ENCODE measurements around the gene MTHFS. TPM values are rescaled to one million over a fixed set of nuclear protein-coding genes. Genes with fewer than 3 reads are reported as not detected.
"Not testable (repeated sequence)": the region's sequence is repeated elsewhere in the genome, so short reads cannot be mapped to it uniquely, and the experiment has no call there.

Gene MTHFS
- total and polyA plus RNA-seq, 2 donors (not counting 3 experiments of a cell fraction or from before 2014, with no cell fraction given), result 9.3 to 15.7 TPM

DNA sequence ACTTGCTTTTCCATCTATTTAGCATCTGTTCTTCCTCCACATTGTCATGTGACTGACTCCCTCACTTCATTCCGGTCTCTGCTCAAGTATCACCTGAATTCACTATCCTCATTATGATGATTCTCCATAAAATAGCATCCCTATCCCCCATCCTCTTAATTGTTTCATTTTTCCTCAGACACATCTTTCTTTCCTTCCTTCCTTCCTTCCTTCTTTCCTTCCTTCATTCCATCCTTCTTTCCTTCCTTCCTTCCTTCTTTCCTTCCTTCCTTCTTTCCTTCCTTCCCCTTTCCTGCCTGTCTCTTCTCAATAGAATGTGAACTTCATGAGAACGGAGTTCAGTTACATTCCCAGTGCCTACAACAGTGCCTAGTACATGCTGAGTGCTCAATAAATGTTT lies 32.6 kb upstream of the MTHFS start:
- H3K4me3 ChIP-seq (replicated peaks in 1 of 3; ENCODE audit: insufficient read depth in 1 of 3, low read depth in 1 of 3, low read length in 3 of 3), result no peak overlapping the region
- ChIA-PET POLR2A (no interaction called here), CTCF (no interaction called here)
- peaks cover under 1% of the 10 kb centered on the region for H3K4me1 ChIP-seq (ENCODE audit: control insufficient read depth, extremely low read depth, insufficient read depth, low read length)
- FAIRE-seq (no peak), DNase-seq (ENCODE audit: low read depth, low spot score) (no peak)
- peaks cover 0 to 3% of the 10 kb centered on the region in 2 experiments for H3K27me3 ChIP-seq (ENCODE audit: control insufficient read depth in 2 of 2, insufficient read depth in 2 of 2, low read length in 2 of 2)
- H4K20me1 ChIP-seq (replicated peaks; ENCODE audit: control insufficient read depth, extremely low read depth, insufficient read depth, low read length), result no peaks in the 10 kb centered on the region
- no peaks in the 10 kb centered on the region for H3K79me2 ChIP-seq (ENCODE audit: control insufficient read depth, insufficient read depth, low read length)
- no peaks in the 10 kb centered on the region for H3K9me3 ChIP-seq (replicated peaks; ENCODE audit: control insufficient read depth, insufficient read depth, low read length)
- H2AFZ ChIP-seq (ENCODE audit: low read depth, low read length), result no peak overlapping the region
- intact Hi-C loops (cut with micrococcal nuclease), result no loop called here
- no peaks in the 10 kb centered on the region for H3K36me3 ChIP-seq (ENCODE audit: control insufficient read depth in 2 of 2, extremely low read depth in 1 of 2, insufficient read depth in 2 of 2, low read length in 2 of 2)
- no peaks in the 10 kb centered on the region for H3K9me1 ChIP-seq (replicated peaks; ENCODE audit: control insufficient read depth, extremely low read depth, insufficient read depth, low read length)
- no peak for TF ChIP-seq MYC (IDR thresholded peaks at IDR 0.05; ENCODE audit: low read depth, low read length)
- no peak for TF ChIP-seq POLR2AphosphoS5 (IDR thresholded peaks at IDR 0.05; ENCODE audit: insufficient read depth, low read depth, low read length)
- no peak for TF ChIP-seq POLR2A (IDR thresholded peaks at IDR 0.05; ENCODE audit: low read depth, low read length)
- TF ChIP-seq, protein P1, sequence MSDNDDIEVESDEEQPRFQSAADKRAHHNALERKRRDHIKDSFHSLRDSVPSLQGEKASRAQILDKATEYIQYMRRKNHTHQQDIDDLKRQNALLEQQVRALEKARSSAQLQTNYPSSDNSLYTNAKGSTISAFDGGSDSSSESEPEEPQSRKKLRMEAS (IDR thresholded peaks at IDR 0.05; ENCODE audit: insufficient read depth, insufficient read length), result no peak
- no peak for TF ChIP-seq EZH2 (IDR thresholded peaks at IDR 0.05; ENCODE audit: borderline replicate concordance, low read depth, low read length, severe bottlenecking)
- TF ChIP-seq CTCF (IDR thresholded peaks at IDR 0.05; ENCODE audit: extremely low read depth in 1 of 2, insufficient read depth in 1 of 2, low read depth in 1 of 2, low read length in 2 of 2), result no peak
- no peak for TF ChIP-seq JUN (IDR thresholded peaks at IDR 0.05; ENCODE audit: borderline replicate concordance, insufficient read depth, insufficient read length, low read depth)
- TF ChIP-seq FOS (IDR thresholded peaks at IDR 0.05; ENCODE audit: borderline replicate concordance, insufficient read depth, low read length), result no peak
- no peak for TF ChIP-seq GATA2 (IDR thresholded peaks at IDR 0.05; ENCODE audit: insufficient read depth, insufficient read length, low read depth, low read length)
- H3K4me2 ChIP-seq (ENCODE audit: insufficient read depth, low read length), result no peak overlapping the region
- no peak overlapping the region for H3K27ac ChIP-seq (ENCODE audit: insufficient read depth, low read depth, low read length)
- dilution Hi-C loops (cut with MboI; ENCODE audit: extremely low pct_ligation_motif_present, low sequenced_read_pairs), result no loop called here
- H3K9ac ChIP-seq (replicated peaks; ENCODE audit: extremely low read depth, insufficient read depth, low read length), result no peak overlapping the region
- no TSS peak for BruUV-seq (replicated peaks)

DNA sequence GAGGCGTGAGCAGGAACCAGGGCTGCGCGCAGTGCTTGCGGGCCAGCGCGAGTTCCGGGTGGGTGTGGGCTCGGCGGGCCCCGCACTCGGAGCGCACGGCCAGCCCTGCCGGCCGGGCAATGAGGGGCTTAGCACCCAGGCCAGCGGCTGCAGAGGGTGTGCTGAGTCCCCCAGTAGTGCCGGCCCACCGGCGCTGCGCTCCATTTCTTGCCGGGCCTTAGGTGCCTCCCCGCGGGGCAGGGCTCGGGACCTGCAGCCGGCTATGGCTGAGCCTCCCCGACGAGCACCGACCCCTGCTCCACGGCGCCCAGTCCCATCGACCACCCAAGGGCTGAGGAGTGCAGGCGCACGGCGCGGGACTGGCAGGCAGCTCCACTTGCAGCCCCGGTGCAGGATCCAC lies 29.3 kb upstream of the MTHFS start:
- dilution Hi-C loops (cut with MboI; ENCODE audit: extremely low pct_ligation_motif_present, low sequenced_read_pairs); intact Hi-C loops (cut with micrococcal nuclease): not testable (repeated sequence)

More for the DNA sequence above, 29.3 kb upstream of the MTHFS start:
- H3K4me2 ChIP-seq (ENCODE audit: insufficient read depth, low read length); H3K9me3 ChIP-seq (replicated peaks; ENCODE audit: control insufficient read depth, insufficient read depth, low read length); H4K20me1 ChIP-seq (replicated peaks; ENCODE audit: control insufficient read depth, extremely low read depth, insufficient read depth, low read length); H3K27ac ChIP-seq (ENCODE audit: insufficient read depth, low read depth, low read length); BruUV-seq (replicated peaks); H3K9ac ChIP-seq (replicated peaks; ENCODE audit: extremely low read depth, insufficient read depth, low read length); H3K9me1 ChIP-seq (replicated peaks; ENCODE audit: control insufficient read depth, extremely low read depth, insufficient read depth, low read length); H3K4me3 ChIP-seq (replicated peaks in 1 of 3; ENCODE audit: insufficient read depth in 1 of 3, low read depth in 1 of 3, low read length in 3 of 3); H3K4me1 ChIP-seq (ENCODE audit: control insufficient read depth, extremely low read depth, insufficient read depth, low read length); H3K36me3 ChIP-seq (ENCODE audit: control insufficient read depth in 2 of 2, extremely low read depth in 1 of 2, insufficient read depth in 2 of 2, low read length in 2 of 2); H3K27me3 ChIP-seq (ENCODE audit: control insufficient read depth in 2 of 2, insufficient read depth in 2 of 2, low read length in 2 of 2); DNase-seq (ENCODE audit: low read depth, low spot score); H2AFZ ChIP-seq (ENCODE audit: low read depth, low read length); POLR2A ChIA-PET; FAIRE-seq: not testable (repeated sequence)
- H3K79me2 ChIP-seq (ENCODE audit: control insufficient read depth, insufficient read depth, low read length), result peaks cover 15% of the 10 kb centered on the region
- CTCF ChIA-PET, result interaction anchor here (0.6 kb wide), 1 partner anchor 58 kb away, joined by 3 read pairs; no protein-coding TSS in a partner anchor

Measured in endothelial cell of umbilical vein (primary cell).